ENCODE measurements around the gene HNRNPH2. TPM values are rescaled to one million over a fixed set of nuclear protein-coding genes. Genes with fewer than 3 reads are reported as not detected.
A peak's percentile ranks its signal among the peaks of the same experiment; 100 is the strongest.

HNRNPH2 gene
- total and polyA plus RNA-seq, 8 donors = 5.5 to 98.4 (median 33.6) TPM

DNA sequence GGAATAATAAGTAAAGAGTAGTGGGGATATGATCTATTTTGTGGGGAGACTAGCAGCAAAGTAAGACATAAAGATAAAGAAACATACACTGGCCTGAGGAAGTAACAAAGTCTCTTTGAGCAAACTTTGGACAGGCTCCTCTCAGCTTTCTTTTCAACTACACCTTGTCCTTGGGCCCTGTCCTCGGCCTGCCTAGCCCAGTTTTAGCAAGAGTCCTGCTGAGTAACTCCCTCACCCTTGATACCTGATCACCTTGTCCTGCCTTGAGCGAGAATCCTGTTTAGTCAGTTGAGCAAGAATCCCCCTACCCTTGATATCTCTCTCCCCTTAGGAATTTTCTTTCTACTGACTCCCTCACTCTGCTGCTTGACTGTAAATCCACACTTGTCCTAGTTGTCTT, 11.5 kb downstream of the HNRNPH2 start:
- TF ChIP-seq, protein P1, sequence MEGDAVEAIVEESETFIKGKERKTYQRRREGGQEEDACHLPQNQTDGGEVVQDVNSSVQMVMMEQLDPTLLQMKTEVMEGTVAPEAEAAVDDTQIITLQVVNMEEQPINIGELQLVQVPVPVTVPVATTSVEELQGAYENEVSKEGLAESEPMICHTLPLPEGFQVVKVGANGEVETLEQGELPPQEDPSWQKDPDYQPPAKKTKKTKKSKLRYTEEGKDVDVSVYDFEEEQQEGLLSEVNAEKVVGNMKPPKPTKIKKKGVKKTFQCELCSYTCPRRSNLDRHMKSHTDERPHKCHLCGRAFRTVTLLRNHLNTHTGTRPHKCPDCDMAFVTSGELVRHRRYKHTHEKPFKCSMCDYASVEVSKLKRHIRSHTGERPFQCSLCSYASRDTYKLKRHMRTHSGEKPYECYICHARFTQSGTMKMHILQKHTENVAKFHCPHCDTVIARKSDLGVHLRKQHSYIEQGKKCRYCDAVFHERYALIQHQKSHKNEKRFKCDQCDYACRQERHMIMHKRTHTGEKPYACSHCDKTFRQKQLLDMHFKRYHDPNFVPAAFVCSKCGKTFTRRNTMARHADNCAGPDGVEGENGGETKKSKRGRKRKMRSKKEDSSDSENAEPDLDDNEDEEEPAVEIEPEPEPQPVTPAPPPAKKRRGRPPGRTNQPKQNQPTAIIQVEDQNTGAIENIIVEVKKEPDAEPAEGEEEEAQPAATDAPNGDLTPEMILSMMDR (IDR thresholded peaks at IDR 0.05) = no peak
- no peak for TF ChIP-seq POLR2AphosphoS5 (IDR thresholded peaks at IDR 0.05)
- no peak for TF ChIP-seq POLR2A (IDR thresholded peaks at IDR 0.05)
- no peak for TF ChIP-seq EP300 (IDR thresholded peaks at IDR 0.05)
- peaks cover 0 to 45% (median 16%) of the 10 kb centered on the region in 4 donors for H3K4me1 ChIP-seq
- no peaks in the 10 kb centered on the region for H3K9me3 ChIP-seq
- peaks cover 0 to 9% (median 0%) of the 10 kb centered on the region in 3 donors for H3K27me3 ChIP-seq
- peak overlapping the region in 2 of 5 donors; percentile 89 to 92 for H3K27ac ChIP-seq
- H3K4me3 ChIP-seq = peak overlapping the region in 2 of 4 donors; percentile 17 to 47
- peaks cover 0 to 17% (median 10%) of the 10 kb centered on the region in 4 donors for H3K36me3 ChIP-seq
- 60 to 75% (median 68%) methylated on average over 2 of the region's 2 CpGs for WGBS, 5 donors
- peak in 1 of 2 donors; percentile 34 for DNase-seq
- intact Hi-C loops (cut with DNase I; ENCODE audit: low total_unique reads) = no loop called here

GRCh38 chrX:101427954-101428353, 19.9 kb downstream of the HNRNPH2 start:
- no peak for DNase-seq
- Histone ChIP-seq H3K4me3 (no peak overlapping the region), H3K36me3 (peaks cover 0 to 52% (median 31%) of the 10 kb centered on the region in 4 donors), H3K27ac (no peak overlapping the region), H3K9me3 (peaks cover 0 to 15% (median 7%) of the 10 kb centered on the region in 4 donors), H3K4me1 (no peaks in the 10 kb centered on the region), H3K27me3 (no peaks in the 10 kb centered on the region)
- TF ChIP-seq POLR2AphosphoS5 (IDR thresholded peaks at IDR 0.05) (no peak), POLR2A (IDR thresholded peaks at IDR 0.05) (no peak), EP300 (IDR thresholded peaks at IDR 0.05) (no peak)
- TF ChIP-seq, protein P1 (IDR thresholded peaks at IDR 0.05) = no peak
- WGBS, 5 donors = 84 to 100% (median 98%) methylated on average over 2 of the region's 2 CpGs
- intact Hi-C loops (cut with DNase I; ENCODE audit: low total_unique reads) = no loop called here

DNA sequence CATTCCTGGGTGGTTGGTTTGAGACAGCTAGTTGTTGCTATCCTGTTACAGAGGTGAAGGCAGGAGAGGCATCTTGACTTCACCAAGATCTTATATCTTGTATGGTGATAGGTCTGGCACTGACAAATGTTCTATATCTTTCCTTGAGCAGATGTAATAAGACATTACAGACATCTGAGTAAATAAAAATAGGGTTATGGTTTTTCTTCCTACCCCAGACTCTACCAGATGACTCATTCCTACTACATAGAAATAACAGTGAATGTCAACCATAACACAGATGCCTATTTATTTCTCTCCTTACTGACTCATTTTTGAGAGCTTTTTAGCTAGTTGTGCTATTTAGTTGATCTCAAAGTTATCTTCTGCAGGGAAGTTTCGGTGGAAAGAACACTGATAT, 21.9 kb downstream of the HNRNPH2 start:
- intact Hi-C loops (cut with DNase I; ENCODE audit: low total_unique reads) = no loop called here
- TF ChIP-seq EP300 (IDR thresholded peaks at IDR 0.05) (no peak), POLR2AphosphoS5 (IDR thresholded peaks at IDR 0.05) (no peak), POLR2A (IDR thresholded peaks at IDR 0.05) (no peak)
- TF ChIP-seq, protein P1 (IDR thresholded peaks at IDR 0.05) = no peak
- DNase-seq = no peak
- Histone ChIP-seq H3K9me3 (peaks cover 0 to 15% (median 7%) of the 10 kb centered on the region in 4 donors), H3K4me1 (no peaks in the 10 kb centered on the region), H3K27ac (no peak overlapping the region), H3K27me3 (no peaks in the 10 kb centered on the region), H3K4me3 (no peak overlapping the region), H3K36me3 (peaks cover 0 to 38% (median 21%) of the 10 kb centered on the region in 4 donors)
- 53 to 80% (median 76%) methylated on average over 1 of the region's 1 CpG for WGBS, 5 donors

DNA sequence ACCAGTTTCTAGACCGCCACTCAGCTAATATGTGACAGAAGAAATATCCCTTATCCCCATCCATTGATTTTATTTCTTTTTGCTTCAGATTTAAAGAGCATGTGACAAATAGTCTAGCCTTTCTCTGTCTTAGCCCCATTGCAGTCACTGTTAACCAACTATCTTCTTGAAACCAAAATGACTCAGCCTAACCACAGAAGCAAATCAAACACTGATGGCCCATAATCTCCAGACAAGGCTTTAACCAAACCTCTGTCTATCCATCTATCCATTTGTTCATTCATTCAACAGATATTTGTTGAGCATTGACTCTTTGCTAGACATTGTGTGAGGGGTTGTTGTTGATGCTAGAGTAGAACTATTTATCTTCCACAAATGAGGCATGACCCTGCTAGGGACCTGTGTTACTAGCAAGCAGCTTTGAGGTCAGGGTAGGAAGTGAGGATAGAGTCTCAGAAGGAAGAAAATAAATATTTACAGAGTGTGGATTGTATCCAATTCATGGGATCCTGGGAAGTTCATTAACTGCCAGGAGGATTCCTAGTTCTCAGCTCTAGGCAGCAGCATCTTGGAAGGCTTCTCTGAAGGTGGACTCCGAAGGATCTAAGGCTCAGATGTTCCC, 22.5 kb downstream of the HNRNPH2 start:
- DNase-seq = no peak
- H3K27me3 ChIP-seq = no peaks in the 10 kb centered on the region
- no peak overlapping the region for H3K27ac ChIP-seq
- intact Hi-C loops (cut with DNase I; ENCODE audit: low total_unique reads) = no loop called here
- whole genome bisulfite sequencing, 5 donors = 74 to 91% (median 84%) methylated on average over 2 of the region's 2 CpGs
- H3K4me3 ChIP-seq = no peak overlapping the region
- H3K9me3 ChIP-seq = peaks cover 0 to 15% (median 7%) of the 10 kb centered on the region in 4 donors
- TF ChIP-seq EP300 (IDR thresholded peaks at IDR 0.05) = no peak
- no peak for TF ChIP-seq POLR2AphosphoS5 (IDR thresholded peaks at IDR 0.05)
- TF ChIP-seq, protein P1 (IDR thresholded peaks at IDR 0.05) = no peak
- TF ChIP-seq POLR2A (IDR thresholded peaks at IDR 0.05) = no peak
- H3K36me3 ChIP-seq = peaks cover 0 to 33% (median 20%) of the 10 kb centered on the region in 4 donors
- no peaks in the 10 kb centered on the region for H3K4me1 ChIP-seq

All from stomach (tissue), 9 donors.